ENCODE results near the gene RPS19.

RPS19 gene

GRCh38 chr19:41915776-41916414 lies 55.8 kb downstream of the RPS19 start:
- DNase-seq, result peak in 1 of 5 experiments; percentile 52

- no peak for DNase-seq
These were observed 57.6 kb downstream of the RPS19 start for GRCh38 chr19:41917676-41918075.

DNA sequence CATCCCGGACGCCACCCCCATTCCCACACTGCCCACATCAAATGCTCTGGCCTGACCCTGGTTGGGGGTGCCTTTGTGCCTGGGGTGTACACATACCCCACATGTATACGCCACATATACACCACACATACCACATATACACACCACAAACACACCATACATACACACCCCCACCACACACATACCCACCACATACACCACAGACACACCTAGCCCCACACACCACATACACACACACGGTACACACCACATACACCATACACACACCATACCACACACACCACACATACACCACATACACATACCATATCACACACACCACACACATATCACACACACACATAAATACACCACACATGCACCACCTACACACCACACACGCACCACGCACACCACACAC lies 58.0 kb downstream of the RPS19 start:
- DNase-seq, result no peak

DNA sequence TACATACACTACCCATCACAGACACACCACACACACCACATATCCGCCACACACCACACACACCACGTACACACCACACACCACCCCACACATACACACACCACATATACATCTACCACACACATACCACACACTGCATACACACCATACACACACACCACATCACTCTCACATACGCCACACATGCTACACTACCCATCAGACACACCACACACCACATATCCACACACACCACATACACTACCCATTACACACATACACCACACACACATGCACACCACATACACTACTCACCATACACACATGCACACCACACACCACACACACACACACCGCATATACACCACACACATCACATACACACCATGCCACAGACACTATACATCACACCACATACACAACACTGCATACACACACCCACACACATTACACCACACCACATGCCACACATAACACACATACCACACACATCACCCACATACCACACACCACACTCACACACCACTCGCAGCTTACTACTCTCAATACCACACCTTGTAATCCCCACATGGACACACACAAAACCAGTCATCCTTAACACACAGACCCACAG lies 58.7 kb downstream of the RPS19 start:
- DNase-seq, result no peak

DNA sequence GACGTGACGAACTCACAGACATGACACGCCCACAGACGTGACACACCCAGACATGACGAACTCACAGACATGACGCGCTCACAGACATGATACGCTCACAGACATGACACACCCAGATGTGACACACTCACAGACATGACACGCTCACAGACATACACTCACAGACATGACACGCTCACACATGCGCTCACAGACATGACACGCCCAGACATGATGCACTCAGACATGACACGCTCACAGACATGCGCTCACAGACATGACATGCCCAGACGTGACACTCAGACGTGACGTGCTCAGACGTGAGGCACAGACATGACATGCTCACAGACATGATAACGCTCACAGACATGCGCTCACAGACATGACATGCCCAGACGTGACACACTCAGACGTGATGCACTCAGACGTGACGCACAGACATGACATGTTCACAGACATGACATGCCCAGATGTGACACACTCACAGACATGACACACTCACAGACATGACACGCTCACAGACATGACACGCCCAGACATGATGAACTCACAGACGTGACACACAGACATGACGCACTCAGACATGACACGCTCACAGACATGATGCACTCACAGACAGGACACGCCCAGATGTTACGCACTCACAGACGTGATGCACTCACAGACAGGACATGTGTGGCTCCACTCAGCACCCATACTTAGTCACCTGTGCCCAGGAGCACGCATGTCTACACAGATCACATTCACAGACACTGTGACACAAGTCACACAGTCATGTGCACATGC lies 60.1 kb downstream of the RPS19 start:
- no peak for DNase-seq

GRCh38 chr19:41920882-41921576 lies 61.0 kb downstream of the RPS19 start:
- DNase-seq, result no peak

- no peak for DNase-seq
These were observed 61.8 kb downstream of the RPS19 start for GRCh38 chr19:41921577-41922576.

All from T-helper 2 cell (primary cell).